ENCODE measurements around the gene CHFR.

DNA sequence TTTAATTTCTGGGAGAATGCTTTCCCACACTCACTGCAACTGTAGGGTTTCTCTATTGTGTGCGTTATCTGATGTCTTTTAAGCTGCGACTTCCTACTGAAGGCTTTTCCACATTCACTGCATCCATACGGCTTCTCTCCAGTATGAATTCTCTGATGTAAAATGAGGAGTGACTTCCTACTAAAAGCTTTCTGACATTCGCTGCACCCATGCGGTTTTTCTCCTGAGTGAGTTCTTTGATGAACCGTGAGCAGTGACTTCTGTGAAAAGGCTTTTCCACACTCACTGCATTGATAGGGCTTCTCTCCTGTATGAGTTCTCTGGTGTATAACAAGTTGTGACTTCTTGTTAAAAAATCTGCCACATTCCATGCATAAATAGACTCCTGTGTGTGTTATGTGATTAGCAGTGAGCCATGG is 39.0 kb upstream of the CHFR start:
- TF ChIP-seq, protein P1, sequence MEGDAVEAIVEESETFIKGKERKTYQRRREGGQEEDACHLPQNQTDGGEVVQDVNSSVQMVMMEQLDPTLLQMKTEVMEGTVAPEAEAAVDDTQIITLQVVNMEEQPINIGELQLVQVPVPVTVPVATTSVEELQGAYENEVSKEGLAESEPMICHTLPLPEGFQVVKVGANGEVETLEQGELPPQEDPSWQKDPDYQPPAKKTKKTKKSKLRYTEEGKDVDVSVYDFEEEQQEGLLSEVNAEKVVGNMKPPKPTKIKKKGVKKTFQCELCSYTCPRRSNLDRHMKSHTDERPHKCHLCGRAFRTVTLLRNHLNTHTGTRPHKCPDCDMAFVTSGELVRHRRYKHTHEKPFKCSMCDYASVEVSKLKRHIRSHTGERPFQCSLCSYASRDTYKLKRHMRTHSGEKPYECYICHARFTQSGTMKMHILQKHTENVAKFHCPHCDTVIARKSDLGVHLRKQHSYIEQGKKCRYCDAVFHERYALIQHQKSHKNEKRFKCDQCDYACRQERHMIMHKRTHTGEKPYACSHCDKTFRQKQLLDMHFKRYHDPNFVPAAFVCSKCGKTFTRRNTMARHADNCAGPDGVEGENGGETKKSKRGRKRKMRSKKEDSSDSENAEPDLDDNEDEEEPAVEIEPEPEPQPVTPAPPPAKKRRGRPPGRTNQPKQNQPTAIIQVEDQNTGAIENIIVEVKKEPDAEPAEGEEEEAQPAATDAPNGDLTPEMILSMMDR (IDR thresholded peaks at IDR 0.05; ENCODE audit: low read depth, low read length) = no peak
- no peak for TF ChIP-seq POLR2A (IDR thresholded peaks at IDR 0.05; ENCODE audit: extremely low read depth, insufficient read length)
- TF ChIP-seq, protein P2, sequence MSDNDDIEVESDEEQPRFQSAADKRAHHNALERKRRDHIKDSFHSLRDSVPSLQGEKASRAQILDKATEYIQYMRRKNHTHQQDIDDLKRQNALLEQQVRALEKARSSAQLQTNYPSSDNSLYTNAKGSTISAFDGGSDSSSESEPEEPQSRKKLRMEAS (IDR thresholded peaks at IDR 0.05; ENCODE audit: low read depth, low read length) = no peak
